Embryonic facial prominence (tissue), 1 donor: ENCODE data around the gene MESD.

ENCODE experiments used
- DNase-seq: peaks from one replicate; pipeline ENCODE4 v3.0.0-alpha.2; 2016; ENCODE audit errors: extremely low spot score

The MESD gene

DNA sequence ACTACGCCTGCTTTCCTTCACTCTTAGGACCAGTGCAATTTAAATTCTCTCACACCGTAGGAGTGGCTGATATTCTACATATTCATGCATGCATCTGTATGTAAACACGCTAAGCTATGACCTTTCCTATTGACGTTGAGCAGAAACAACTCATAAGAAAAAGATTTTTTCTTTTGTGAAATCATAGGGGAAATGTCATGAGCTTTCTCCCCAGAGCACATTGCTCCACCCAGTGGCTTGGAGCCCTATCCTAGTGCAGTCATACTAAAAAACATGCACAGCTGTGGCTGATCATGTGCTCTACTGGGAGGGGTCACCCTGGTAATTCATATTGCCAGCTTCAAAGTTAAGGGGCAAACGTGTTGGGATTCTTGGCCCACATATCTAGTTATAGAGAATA, 1.8 kb upstream of the MESD start:
- DNase-seq, result no peak

DNA sequence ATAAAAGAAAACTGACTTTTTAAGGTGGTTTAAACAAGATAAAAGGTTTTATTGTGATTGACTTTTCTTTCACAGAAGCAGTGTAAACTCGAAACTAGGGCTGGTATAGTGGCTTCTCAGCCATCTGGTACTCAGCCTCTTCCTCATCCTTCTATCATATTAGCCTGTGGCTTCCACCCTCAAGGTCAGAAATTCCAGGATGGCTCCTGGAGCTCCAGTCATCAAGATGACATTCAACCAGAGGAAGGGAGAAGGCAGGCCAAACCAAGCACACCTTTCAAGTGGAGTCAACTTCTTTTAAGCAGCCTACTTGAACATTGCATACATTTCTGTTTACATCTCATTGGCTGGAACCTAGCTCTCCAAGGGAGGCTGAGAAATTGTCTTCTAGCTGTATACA, 1.3 kb upstream of the MESD start:
- DNase-seq, result no peak

DNA sequence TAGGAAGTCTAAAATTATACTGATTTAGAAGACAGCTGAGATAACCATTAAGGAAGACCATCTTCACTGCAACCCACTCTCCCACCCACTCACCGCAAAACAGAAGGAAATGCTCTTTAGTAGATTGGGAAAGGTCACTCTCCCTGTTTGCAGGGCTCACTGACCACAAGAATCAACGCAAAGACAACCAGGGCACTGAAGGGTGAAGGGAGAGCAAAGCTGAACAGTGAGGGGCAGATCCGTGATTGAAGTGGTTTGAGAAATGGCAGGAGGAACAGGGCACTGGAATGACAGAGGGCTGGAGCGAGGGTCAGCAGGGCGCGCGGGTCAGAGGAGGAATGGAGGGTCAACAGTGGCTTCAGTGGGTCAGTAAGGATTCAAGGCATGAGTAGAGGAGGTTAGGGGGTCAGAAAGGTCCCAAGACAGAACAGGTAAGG, 520 bp downstream of the MESD start:
- DNase-seq, result no peak

DNA sequence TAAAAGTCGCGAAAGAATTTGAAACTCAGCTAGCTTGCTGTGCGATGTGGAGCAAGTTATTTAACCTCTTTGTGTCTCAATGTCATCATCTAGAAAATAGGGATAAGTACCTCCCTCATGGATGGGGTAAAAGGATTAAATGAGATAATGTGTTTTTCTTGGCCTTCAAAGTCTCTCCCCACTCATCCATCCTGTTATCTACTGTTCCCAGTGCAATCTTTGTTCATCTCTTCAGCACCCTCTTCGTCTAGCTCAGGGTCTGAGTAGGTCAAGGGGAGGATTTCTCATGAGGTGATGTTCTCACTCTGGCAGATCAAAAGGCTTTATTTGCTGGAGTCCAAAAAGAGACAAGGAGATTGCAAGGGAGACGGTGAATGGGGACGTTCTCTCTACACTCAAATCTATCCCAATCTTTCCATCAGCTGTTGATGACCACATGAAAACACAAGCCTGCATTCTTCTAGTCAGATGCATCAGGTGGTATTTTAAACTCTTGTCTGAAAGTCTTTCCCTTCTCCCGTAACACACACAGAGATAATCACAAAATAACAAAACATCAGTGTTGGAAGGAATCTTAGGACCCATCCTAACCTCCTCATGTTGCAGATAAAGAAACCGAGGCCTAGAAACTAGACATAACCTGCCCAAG, 1.3 kb downstream of the MESD start:
- DNase-seq, result no peak

DNA sequence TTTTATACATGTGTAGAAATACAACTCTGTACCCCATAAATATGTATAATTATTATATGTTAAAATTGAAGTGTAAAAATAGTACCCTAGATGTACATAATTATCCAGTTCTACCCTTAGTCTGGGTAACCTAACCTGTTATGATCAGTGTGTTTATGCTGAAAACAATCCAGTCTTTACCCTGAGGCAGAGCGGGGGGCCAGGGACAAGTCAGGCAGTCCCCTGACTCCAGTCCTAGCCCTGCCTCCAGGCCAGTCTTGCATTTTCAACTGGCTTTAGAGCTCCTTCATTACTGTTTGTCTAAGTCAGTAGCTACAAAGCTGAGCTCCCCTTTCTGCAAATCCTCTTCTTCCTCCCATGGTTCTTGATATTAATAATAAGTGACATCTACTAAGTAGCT, 3.1 kb downstream of the MESD start:
- DNase-seq, result no peak

DNA sequence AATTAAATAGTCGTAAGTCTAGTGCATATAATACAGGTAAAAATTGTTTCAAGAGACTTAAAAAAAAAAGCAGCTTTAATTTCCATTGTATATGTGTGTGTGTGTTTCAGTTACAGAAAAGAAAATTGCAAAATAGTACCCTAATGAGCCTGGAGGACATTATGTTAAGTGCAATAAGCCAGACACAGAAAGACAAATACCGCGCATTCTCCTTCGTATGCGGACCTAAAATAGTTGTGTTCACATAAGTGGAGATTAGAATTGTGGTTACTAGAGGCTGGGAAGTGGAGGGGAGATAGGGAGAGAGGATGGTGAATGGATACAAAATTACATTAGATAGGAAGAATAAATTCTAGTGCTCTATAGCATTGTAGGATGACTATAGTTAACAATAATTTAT, 3.6 kb downstream of the MESD start:
- DNase-seq, result no peak

DNA sequence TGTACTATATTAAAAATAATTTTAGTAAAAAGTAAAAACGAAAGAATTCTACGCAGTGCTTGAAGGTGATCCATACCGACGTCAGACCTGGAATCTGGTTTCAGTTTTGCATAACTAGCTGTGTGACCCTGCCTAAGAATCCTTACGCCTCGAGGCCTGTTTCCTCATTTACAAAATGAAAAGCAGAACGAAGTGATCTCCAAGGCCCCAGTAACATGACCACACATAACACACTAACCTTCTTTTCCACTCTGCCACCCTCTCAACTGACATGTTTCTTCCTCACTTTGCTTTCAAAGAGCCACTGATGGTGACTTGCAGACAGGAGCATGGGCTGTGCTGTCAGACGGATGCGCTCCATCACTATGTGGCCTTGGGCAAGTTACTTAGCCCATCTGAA, 4.8 kb downstream of the MESD start:
- DNase-seq, result no peak

DNA sequence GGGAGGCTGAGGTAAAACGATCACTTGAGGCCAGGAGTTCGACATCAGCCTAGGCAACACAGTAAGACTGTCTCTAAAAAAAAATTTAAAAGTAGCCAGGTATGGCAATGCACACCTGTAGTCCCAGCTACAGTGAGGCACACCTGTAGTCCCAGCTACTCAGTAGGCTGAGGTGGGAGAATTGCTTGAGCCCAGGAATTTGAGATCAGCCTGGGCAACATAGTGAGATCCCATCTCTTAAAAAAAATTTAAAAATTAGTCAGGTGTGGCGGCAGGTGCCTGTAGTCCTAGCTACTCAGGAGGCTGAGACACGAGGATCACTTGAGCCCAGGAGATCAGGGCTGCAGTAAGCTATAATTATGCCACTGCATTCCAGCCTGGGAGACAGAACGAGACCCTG, 6.8 kb downstream of the MESD start:
- no peak for DNase-seq

DNA sequence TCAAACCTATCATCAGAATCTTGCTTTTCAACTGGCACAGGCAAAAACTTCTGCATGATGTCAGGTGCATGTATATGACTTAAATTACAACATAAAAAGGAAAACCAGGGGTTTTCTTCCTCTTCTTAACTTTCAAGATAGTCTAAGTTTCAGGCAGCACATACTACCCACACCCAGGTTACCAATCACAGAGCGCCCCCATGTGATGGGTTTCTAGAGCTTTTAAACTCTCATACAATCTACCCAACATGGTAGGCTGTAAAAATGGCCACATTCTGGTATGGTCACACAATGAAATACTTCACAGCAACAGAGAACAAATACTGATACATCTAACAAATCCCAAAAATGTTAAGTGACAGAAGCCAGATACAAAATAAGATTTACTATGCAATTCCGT, 7.4 kb downstream of the MESD start:
- DNase-seq, result no peak

DNA sequence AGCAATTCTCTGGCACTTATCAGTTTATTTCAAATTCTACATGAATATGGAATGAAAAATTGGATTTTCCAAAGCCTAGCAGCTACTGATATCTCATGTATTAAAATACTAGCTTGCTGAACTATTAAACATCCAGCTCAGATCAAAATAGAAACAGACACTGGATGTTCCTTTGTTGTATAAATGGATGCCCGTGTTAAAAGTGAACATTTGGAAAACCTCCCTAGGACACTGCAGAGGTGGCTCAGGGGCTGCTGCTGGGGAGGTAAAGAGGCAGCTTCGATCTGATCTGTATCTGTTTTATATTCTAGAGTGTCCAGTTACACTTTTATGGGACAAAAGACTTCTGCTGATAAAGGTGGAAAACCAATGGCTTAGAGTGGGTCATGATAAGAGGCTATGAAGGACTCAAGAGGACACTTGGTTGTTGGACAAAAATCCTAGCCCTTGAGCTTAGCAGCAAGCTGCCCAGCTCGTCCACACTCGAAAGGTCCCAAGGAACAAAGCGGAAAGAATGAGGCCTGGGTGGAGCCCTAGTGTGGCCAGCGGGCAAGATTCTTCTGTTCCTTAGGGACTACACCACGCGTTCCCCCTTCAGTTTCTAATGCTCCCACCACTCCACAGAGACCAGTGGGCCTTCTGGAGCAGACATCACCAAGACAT, 9.9 kb downstream of the MESD start:
- DNase-seq, result no peak

DNA sequence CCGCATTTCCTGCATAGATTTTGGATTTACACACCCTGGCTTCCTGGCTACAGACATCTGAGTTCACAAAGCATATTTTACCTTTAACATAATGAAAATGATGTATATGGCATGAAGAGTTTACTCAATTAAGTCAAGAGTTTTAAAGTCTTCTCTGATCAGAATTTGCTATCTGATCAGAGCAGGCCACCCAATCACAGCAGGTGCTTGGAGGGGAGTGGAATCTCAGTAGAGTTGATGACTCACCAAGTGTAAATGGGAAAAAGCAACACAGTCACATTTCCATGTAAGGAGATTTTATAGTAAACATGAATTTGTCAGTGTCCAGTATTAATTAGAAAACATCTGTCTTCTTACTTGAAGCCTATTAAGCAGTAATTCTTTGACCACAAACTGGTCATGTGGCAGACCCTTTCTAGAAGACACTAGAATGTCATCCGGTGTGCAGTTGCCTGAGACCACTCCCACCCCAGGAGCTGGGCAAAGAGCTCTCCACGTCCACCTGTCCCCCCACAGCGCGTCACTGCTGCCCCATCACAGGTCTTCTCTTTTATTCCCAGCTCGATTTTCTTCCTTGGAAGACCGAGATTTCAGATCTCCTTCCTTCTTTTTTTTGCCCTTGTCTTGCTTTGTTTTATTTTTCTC, 10.8 kb downstream of the MESD start:
- no peak for DNase-seq

DNA sequence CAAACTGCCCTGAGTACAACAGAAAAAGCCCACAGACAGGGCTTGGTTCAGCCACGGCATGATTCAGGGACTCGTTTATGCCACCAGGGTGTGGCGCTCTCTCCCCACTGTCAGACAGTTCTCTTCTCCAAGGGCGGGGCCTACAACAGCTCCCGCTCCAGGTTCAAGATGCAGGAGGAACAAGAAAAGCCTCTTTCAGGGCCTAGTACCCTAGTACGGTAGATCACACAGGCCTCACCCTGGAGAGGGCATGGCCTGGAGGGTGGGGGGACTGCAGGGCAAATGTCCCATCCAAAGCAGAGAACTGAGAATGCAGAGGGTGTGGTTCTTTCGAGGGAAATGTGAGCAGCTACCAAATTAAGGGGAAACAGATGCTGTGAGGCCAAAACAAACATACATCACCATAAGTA, 12.0 kb downstream of the MESD start:
- DNase-seq, result peak; percentile 30

DNA sequence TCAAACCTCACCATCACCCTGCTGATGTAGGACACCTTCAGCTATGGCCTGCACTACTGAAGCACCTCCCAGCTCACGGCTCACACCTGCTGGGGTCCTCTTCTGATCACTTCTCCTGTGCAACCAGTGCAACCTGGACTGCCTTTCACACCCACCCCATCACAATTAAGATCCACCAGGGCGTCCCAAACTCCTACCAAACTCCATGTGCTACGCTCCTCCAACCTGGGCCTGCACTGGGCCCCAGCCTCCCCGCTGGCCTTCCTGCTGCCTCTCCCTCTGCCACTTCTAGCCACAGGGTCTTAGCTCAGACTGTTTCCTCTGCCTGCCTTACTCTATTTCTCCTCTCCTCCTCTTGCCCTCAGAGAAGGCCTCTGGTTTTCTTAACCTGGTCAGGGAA, 12.8 kb downstream of the MESD start:
- no peak for DNase-seq

DNA sequence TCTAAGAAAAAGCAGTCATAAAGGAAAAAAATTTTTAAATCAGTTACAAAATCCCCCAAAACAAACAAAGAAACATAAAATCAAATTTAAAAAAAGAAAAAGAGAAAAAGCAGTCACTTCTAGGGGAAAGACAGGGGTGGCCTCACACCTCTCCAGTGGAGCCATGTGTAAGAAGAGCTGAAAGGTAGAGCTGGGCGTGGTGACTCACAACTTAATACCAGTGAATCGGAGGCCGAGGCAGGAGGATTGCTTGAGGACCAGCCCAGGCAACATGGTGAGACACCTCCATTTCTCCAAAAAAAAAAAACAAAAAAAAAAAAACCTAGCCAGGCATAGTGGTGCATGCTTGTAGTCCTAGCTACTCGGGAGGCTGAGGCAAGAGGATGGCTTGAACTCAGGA, 14.7 kb downstream of the MESD start:
- no peak for DNase-seq

DNA sequence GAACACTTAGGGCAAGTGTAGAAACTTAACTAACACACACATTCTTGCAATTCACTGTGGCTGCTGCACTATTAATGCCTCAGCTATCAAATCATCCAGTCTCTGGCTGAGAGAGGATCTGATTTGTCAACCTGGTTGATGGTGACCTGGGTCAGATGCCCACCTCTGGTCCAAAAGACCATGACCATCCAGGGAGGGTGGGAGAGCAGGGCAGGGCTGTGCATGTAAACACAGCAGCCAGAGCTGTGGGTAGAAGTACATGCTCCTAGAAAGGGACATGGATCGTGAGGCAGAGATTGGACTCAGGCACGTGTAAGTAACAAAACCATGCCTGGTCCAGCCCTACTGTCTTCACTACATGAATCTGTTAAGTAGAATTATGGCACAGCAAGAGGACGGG, 17.3 kb downstream of the MESD start:
- DNase-seq, result no peak

DNA sequence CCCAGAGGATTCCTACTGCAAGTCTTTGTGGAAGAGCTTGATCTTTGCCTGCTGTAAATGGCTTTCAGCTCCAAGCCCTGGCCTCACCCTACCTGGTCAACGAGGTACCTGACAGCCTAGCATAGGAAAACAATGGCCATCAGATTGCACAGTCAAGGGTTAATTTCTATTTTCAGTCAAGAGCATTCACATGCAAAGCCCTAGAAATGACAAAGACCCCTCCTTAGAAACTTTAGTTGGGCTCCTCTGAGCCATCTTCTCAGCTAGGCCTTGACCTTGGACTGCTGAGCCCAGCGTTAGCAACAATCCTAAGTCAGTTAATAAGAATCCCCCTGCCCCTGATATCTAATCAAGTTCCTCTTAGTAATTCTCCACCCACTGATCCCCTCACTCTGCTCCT, 18.5 kb downstream of the MESD start:
- DNase-seq, result no peak

DNA sequence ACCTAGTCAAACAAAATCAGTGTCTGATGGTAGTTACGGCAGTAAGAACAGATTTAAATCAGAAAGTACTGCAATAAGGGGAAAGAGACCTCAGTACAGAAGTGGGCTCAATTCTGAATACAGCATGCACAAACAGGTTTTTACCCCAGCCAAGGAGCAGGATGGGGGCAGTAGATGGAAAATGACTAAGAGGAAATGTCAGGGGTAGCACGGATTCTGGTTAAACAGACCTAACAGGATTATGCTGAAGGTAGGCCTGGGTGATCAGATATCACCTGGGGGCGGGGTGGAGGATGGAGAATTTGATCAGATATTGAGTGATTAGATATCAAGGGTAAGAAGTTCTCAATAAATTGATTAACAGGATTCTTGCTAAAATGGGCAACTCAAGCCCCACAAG, 19.0 kb downstream of the MESD start:
- DNase-seq, result no peak

DNA sequence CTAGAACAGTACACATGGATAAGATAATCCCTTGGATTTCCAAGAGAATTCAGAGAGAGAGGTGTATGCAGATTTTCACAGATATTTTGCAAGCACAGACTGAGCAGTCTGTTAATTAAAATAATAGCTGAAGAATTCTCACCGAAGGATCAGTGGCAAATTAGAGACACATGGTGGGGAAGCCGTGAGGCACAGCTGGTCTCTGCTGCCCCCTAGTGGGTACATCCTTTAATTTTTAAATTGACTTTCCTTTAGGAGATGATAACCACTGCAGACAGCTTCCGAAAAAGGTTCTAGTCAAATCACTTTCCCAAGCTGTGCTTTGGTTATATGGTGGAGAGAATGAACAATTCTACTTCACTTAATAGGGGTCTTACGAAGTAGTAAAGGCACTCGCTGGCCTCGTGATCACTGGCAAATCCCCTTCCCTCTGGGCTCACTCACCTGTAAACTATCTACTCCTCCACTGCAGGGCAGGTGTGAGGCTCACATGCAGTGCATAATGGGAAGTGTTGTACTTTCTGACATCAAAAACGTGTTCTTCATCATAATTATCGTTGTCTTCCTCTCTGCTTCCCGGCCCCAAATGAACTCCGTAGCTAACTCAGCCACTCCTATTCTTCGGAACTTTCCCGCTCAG, 19.5 kb downstream of the MESD start:
- peak; percentile 56 for DNase-seq

DNA sequence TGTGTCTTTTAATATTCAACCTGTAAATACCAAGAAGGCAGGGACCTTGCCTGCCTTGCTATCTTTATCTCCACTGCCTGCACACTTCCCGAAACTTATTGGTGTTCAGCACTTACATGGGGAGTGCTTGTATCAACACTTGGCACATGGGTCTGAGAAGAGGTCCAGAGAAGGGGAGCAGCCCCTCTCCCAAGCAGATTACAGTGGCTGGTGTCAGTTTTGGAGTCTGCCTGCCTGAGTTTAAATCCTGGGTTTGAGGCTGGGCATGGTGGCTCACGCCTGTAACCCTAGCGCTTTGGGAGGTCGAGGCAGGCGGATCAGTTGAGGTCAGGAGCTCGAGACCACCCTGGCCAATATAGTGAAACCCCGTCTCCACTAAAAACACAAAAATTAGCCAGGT, 20.3 kb downstream of the MESD start:
- DNase-seq, result no peak

DNA sequence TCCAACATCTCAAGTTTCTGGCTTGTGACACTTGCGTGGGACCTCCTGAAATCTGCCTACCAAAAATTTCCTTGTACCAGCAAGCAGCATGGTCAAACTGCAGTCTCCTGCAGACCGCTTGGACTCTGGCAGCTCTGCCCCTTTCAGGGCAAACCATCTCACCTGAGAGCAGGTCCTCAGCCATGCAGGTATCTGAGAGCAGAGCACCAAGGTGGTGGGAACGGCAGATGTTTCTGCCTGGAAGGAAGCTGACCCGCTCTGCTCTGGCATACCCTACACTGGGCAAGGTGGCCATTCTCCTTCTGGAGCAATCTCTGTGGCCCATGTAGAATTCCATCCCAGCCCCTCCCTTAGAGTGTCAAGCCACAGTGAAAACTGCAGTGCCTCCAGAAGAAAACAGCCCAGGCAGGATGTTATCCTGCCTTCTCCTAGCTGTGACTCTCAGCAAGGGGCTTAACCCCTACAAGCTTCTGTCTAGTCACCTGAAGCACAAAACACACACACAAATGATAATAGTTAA, 21.6 kb downstream of the MESD start:
- no peak for DNase-seq

DNA sequence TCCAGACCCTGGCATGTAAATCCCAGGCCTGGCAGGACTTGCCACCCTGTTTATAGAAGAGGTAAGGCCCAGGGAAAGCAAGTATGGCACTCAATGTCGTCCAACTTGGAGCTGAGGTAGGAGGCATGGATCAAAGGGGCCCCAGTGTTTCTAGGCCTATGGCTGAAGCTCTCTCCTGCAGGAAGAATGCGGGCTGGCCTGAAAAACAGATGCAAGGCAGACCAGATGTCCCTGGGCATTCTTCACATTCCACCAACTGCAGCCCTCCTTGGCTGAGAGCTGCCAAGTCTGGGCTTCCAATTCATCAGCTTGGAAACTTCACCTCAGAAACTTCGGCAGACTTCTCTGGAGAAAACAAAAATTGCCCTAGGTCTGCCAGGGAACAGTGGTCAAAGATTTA, 22.2 kb downstream of the MESD start:
- no peak for DNase-seq

DNA sequence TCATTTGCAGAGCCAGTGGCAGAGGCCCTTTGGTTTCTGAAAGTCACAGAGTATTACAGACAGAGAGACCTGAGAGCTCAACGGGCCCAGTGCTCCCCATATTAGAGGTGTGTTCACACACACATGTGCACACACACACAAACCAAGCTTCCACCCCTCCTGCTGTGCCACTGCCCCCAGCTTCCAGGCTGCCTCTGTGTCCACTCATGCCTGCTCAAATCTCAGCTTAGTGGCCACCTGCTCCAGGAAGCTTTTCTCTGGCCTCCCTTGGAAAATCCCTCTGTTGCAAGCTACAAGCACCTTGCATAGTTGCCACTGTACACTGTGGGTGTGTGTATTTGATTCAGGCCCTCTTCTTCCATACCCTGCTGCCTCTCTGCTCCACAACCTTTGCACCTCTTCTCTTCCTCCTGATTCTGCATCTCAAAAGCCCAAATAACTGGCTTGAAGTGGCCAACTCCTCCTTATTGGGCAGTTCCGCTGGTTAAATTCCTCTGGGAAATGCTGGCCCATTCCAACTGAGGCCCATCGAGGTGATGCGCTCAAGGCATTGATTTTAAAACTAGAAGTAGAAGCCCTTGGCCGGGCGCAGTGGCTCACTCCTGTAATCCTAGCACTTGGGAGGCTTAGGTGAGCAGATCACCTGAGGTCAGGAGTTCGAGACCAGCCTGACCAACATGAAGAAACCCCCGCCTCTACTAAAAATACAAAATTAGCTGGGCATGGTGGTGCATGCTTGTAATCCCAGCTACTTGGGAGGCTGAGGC, 23.0 kb downstream of the MESD start:
- DNase-seq, result no peak
